Colonic mucosa (tissue), 4 donors: ENCODE measurements around the gene TPRN. TPM values are rescaled to one million over a fixed set of nuclear protein-coding genes. Genes with fewer than 3 reads are reported as not detected.

Experiments
- DNase-seq: peaks from one replicate; pipeline ENCODE4 v3.0.0-alpha.2; 2020
- H3K27ac ChIP-seq: fragments of 200-600 bp; one replicate; pipeline ENCODE4 v1.8.0; 2021
- H3K27me3 ChIP-seq: fragments of 200-600 bp; one replicate; pipeline ENCODE4 v1.8.0; 2021
- H3K36me3 ChIP-seq: fragments of 200-600 bp; one replicate; pipeline ENCODE4 v1.8.0; 2021
- H3K4me1 ChIP-seq: fragments of 200-600 bp; one replicate; pipeline ENCODE4 v1.8.0; 2021; ENCODE audit warnings: mild to moderate bottlenecking
- H3K4me3 ChIP-seq: fragments of 200-600 bp; one replicate; pipeline ENCODE4 v1.8.0; 2021
- H3K9ac ChIP-seq, 2 donors: one replicate each; pipeline ENCODE4 v1.7.0; 2013; ENCODE audit warnings: control low read depth in 2 of 2, low read depth in 2 of 2, low read length in 2 of 2
- H3K9me3 ChIP-seq: fragments of 200-600 bp; one replicate; pipeline ENCODE4 v1.8.0; 2021
- CTCF ChIP-seq: fragments of 200-600 bp; IDR thresholded peaks from one replicate; pipeline ENCODE4 v1.8.0; 2022; ENCODE audit warnings: antibody characterized with exemption, mild to moderate bottlenecking
- intact Hi-C: fragments of 100-400 bp; cut with DNase I; formaldehyde crosslinking; loops from one replicate; pipeline ENCODE4 v1.14.1; 2022
- total RNA-seq, 2 donors: library from RNA; stranded (reverse); fragmentation: NEBNext Ultra II Directional in 1 of 2; extraction: Animal tissue kit (Norgen Biotek cat#: 25700) in 1 of 2; gene quantifications; one replicate each; pipeline ENCODE4 v1.2.1, GENCODE V29; 2021
- donor health status: healthy.
- donor health status: DM: no; HTN: no; CAD: no.
- donor health status: DM: no; HTN: no; CAD: no.

Gene TPRN
- total RNA-seq, 2 donors from 2014 or later = 83.1 to 124 TPM

DNA sequence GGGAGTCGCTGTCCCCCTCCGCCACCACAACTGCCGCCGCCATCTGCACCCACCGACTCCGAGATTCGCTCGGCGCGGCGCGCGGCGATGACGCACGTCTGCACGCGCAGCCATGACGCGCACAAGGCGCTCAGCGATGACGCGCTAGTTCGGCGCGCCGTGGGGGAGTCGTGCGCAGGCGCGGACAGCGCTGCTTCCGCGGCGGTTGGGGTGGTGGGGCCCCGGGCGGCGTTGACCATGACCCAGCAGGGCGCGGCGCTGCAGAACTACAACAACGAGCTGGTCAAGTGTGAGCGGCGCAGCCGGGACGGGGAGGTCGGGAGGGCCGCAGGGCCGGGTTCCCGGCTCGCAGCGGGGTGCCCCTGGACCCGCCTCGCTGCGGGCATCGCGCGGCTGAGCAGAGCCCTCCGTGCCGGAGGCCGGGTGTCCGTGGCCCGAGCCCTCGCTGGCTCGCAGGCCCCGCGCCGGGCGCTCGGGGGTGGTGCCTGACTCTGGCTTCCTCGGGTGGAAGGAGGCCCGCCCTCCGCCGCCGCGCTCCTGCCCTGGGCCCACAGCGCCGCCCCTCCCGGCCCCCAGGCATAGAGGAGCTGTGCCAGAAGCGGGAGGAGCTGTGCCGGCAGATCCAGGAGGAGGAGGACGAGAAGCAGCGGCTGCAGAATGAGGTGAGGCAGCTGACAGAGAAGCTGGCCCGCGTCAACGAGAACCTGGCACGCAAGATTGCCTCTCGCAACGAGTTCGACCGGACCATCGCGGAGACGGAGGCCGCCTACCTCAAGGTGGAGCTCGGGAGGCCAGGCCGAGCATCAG is 11.8 kb downstream of the TPRN start, which contains the start of the genes ANAPC2 and SSNA1:
Gene ANAPC2 (minus strand): TSS at position 71 of the 807 bp plus-strand sequence. CDS start 28 bp downstream, at position 43.
Gene SSNA1 (plus strand): TSS at position 187 of the 807 bp plus-strand sequence. CDS start 51 bp downstream, at position 238.
- Histone ChIP-seq H3K27me3 (no peaks in the 10 kb centered on the region), H3K4me1 (peaks cover 36% of the 10 kb centered on the region), H3K27ac (peak within 1 kb of the TSS; percentile 98), H3K9ac (peak within 1 kb of the TSS; percentile 85 to 93), H3K9me3 (no peaks in the 10 kb centered on the region), H3K36me3 (peaks cover 3% of the 10 kb centered on the region), H3K4me3 (peak within 1 kb of the TSS; percentile 99)
- peak; percentile 28 for TF ChIP-seq CTCF
- intact Hi-C loops = loop anchor here (5.0 kb wide), 1 partner anchor 39 kb away; the partner anchor contains the start of genes CYSRT1 and RNF224
- peak; percentile 93 for DNase-seq

DNA sequence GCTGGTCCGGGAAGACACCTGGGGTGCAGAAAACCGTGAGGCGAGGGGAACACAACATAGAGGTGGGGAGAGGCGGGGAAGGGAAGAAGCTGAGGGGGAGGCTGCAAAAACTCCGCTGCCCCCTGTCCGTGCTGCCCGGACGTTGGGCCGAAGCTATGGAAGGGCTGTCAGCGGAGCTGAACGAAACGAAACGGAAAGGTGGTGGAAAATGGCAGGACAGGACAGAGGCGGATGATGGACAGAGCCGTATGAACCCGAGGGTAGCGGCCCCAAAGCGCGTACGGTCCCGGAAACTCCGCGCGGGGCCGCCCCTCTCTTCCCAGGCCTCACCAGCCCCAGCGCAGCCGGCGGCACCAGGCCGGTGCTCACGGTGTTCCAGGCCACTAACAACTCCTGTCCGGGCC is 12.5 kb downstream of the TPRN start:
- Histone ChIP-seq H3K36me3 (peaks cover 3% of the 10 kb centered on the region), H3K27me3 (no peaks in the 10 kb centered on the region), H3K4me1 (peaks cover 36% of the 10 kb centered on the region), H3K9me3 (no peaks in the 10 kb centered on the region), H3K4me3 (peak overlapping the region; percentile 99), H3K9ac (peak overlapping the region; percentile 85 to 93), H3K27ac (peak overlapping the region; percentile 98)
- intact Hi-C loops = loop anchor here (5.0 kb wide), 1 partner anchor 39 kb away; the partner anchor contains the start of genes CYSRT1 and RNF224
- DNase-seq = no peak
- no peak for TF ChIP-seq CTCF

DNA sequence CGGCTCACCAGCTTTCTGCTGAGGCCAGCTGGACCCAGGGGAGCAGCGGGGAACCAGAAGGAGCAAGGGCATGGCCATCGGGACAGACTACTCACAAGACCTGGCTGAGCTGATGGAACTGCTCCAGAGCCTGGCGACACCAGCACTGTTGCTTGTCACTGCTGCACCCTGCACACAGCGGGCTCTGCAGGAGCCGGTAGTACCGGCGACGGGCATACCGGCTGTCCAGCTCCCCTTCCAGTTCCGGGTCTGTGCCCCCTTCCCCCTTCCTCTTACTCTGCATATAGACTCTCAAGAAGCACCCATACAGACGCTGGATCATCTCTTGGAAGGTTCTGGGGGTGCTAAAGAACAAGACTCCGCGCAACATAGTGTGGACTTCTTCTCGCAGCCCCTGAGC is 13.2 kb downstream of the TPRN start:
- peaks cover 36% of the 10 kb centered on the region for H3K4me1 ChIP-seq
- peak overlapping the region; percentile 85 to 93 for H3K9ac ChIP-seq
- no peaks in the 10 kb centered on the region for H3K27me3 ChIP-seq
- no peak for TF ChIP-seq CTCF
- H3K9me3 ChIP-seq = no peaks in the 10 kb centered on the region
- H3K36me3 ChIP-seq = peaks cover 3% of the 10 kb centered on the region
- peak overlapping the region; percentile 99 for H3K4me3 ChIP-seq
- H3K27ac ChIP-seq = no peak overlapping the region
- DNase-seq = no peak
- intact Hi-C loops = loop anchor here (5.0 kb wide), 1 partner anchor 40 kb away; the partner anchor contains the start of genes CYSRT1 and RNF224

DNA sequence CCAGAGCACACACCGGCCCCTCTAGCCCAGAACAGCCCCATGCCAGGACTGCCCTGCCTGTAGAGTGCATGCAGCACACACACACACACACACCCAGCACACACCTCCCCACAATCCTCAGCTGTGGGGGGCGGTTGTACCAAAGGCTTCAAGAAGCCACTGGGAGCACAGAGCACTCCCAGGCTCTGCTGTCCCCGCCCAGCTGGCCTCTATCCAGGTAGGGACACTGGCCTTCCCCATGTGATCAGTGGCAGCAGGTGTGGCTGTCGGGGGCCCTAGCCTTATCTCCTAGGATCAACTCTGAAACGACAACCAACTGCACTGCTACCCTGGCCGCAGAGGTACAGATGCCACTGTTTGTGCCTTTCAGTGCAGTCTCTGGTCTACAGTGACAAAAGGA is 14.2 kb downstream of the TPRN start:
- Histone ChIP-seq H3K27ac (no peak overlapping the region), H3K9me3 (no peaks in the 10 kb centered on the region), H3K27me3 (no peaks in the 10 kb centered on the region), H3K36me3 (peaks cover 3% of the 10 kb centered on the region), H3K4me1 (peaks cover 36% of the 10 kb centered on the region), H3K4me3 (no peak overlapping the region), H3K9ac (no peak overlapping the region)
- no peak for TF ChIP-seq CTCF
- intact Hi-C loops = loop anchor here (5.0 kb wide), 1 partner anchor 41 kb away; the partner anchor contains the start of genes CYSRT1 and RNF224
- DNase-seq = no peak

GRCh38 chr9:137185921-137186320 is 14.6 kb downstream of the TPRN start:
- H3K36me3 ChIP-seq = peaks cover 3% of the 10 kb centered on the region
- no peak overlapping the region for H3K4me3 ChIP-seq
- no peaks in the 10 kb centered on the region for H3K9me3 ChIP-seq
- peaks cover 36% of the 10 kb centered on the region for H3K4me1 ChIP-seq
- no peak for DNase-seq
- TF ChIP-seq CTCF = no peak
- H3K27me3 ChIP-seq = no peaks in the 10 kb centered on the region
- no peak overlapping the region for H3K9ac ChIP-seq
- intact Hi-C loops = loop anchor here (5.0 kb wide), 1 partner anchor 41 kb away; the partner anchor contains the start of genes CYSRT1 and RNF224
- H3K27ac ChIP-seq = no peak overlapping the region
